HG03354 (cell line): ENCODE data around the gene RPRD2.

Source experiments
- ATAC-seq: cut with Tn5 transposase; IDR thresholded peaks from one replicate; pipeline ENCODE4 v1.9.1; 2021; ENCODE audit warnings: mild to moderate bottlenecking; ENCODE audit not compliant: unreplicated experiment, poor library complexity, severe bottlenecking

The RPRD2 gene

DNA sequence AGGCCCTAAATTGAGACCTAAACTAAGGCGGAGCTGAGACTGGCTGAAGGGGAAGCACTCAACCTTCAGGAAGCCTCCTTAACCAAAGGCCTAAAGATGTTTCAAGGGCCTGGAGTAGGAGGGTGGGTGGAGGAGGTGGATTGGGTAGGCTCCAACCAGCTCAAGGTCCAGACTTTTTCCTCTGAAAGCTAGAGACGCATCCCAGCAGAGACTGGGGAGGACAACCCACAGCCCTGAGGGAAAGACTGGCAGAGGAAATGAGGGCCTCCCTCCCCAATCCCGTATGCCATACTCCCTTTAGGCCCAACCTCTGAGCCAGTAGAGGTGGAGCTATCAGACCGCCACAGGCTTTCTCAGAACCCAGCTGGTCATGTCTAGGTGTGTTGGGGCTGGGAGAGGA, 145.0 kb downstream of the RPRD2 start:
- no peak for ATAC-seq

DNA sequence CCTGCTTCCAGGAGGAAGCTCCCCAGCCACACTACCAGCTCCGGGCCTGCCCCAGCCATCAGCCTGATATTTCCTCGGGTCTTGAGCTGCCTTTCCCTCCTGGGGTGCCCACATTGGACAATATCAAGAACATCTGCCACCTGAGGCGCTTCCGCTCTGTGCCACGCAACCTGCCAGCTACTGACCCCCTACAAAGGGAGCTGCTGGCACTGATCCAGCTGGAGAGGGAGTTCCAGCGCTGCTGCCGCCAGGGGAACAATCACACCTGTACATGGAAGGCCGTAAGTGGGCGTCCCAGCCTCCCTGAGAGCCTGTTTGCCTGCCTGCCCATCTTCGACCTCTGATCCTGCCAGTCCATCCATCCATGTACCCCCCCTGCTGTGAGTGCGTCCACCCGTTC, 147.6 kb downstream of the RPRD2 start:
- no peak for ATAC-seq

DNA sequence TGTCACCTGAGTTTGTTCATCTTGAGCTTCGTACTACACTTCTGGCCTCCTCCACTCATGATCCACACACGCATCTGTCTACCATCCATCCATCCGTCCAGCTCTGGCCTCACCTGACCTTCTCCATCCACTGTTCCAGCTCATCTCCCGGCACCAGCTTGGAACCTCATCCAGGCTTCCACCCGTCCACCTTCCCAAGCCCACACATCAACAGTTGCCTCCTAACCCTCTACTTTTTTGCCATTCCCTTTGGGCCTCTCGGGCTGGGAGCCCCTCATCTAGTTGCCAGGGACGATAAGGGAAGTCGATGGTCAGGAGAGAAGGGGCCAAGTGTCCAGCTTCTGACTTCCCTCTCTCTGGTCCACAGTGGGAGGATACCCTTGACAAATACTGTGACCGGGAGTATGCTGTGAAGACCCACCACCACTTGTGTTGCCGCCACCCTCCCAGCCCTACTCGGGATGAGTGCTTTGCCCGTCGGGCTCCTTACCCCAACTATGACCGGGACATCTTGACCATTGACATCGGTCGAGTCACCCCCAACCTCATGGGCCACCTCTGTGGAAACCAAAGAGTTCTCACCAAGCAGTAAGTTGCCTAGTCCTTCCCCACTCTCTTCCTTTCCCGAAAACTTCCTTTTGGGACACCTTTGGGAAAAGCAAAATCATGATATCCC, 148.2 kb downstream of the RPRD2 start:
- ATAC-seq = no peak

- no peak for ATAC-seq
Measured at GRCh38 chr1:150512846-150513245, 148.9 kb downstream of the RPRD2 start.

- ATAC-seq = no peak
Measured at GRCh38 chr1:150513351-150513791, 149.4 kb downstream of the RPRD2 start.

DNA sequence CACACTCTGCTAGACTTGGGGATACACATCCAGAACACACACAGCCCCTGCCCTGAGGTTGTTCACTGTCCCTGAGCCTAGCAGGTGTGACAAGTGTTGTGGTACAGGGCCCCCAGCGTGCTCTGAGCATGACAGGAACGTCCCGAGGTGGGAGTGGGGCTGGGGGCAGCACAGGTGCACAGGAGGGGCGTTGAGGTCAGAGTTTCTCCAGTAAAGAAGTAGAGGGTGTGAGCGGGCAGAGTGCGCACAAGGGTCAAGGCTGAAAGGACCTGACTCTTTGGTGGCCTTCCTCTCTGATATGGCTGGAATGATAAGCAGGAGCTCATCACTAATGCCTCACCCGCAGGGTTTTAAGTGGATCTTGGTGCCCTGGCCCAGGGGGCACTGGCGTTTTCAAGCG, 150.3 kb downstream of the RPRD2 start:
- ATAC-seq = no peak

DNA sequence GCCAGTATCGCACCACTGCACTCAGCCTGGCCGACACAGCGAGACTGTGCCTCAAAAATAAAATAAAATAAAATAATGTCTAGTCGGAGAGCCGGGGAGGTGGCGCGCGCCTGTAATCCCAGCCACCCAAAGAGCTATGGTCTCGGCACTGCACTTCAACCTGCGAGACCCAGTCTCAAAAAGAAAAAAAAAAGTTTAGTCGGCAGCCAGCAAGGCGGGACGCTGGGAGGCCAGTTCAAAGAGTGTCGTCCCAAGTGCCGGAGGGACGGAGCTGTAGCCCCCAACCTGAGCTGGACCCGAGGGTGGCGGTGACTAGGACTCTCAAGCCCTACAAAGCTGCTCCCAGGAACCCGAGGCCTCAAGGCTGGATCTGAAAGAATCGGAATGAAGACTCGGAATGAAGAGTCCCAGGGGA, 151.0 kb downstream of the RPRD2 start:
- no peak for ATAC-seq

DNA sequence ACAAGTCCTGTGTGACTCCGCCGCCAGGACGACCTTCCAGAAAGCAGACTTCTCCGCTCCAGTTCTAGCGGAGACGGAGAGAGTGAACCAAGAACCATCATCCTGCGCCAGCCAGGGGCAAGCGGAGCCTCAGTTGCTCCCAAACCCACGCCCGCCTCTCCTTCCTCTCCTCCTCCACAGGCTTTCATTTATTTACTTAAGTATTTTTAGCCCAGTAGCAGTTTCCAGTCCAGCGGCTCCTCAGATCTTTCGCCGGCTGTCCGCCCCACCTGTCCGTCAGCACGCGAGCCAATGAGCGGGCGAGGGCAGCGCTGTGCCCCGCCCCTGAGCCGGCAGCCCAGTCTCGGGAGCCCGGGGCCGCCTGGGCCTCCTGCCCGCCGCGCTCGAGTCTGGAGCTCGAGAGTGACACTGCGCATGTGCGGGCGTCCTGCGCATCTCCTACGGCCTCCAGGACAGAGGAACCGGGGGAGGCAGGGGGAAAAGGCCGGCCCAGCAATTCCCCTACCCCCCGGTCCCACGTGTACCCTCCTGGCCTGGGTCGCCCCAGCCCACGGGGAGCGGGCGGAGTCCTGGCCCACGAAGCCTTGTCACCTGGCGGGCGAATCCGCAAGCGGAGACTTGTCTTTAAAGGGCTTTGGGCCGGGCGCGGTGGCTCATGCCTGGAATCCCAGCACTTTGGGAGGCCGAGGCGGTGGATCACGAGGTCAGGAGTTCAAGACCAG, 151.5 kb downstream of the RPRD2 start, which contains the start of gene FALEC:
FALEC (plus strand) TSS at position 425 of the 722 bp plus-strand sequence.
- peak; percentile 95 for ATAC-seq

GRCh38 chr1:150516050-150516591, 152.2 kb downstream of the RPRD2 start:
- peak; percentile 5 for ATAC-seq

DNA sequence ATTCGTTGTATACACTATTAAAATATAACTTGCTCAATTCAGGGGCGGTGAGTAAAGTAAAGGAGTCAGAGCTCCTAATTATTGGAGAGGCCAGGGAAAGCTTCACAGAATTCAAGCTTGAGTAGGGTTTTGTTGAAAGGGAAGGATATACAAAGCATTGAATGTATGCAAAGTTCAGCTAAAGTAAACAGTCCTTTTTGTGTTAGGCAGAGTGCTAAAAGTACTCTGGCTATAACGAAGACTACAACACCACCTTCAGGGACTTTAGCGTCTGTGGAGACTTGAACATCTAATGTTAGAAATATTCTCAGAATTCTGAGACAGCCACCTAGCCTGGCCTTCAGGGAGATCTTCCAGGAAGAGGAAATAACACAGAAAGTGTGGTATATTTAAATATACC, 152.7 kb downstream of the RPRD2 start:
- no peak for ATAC-seq

DNA sequence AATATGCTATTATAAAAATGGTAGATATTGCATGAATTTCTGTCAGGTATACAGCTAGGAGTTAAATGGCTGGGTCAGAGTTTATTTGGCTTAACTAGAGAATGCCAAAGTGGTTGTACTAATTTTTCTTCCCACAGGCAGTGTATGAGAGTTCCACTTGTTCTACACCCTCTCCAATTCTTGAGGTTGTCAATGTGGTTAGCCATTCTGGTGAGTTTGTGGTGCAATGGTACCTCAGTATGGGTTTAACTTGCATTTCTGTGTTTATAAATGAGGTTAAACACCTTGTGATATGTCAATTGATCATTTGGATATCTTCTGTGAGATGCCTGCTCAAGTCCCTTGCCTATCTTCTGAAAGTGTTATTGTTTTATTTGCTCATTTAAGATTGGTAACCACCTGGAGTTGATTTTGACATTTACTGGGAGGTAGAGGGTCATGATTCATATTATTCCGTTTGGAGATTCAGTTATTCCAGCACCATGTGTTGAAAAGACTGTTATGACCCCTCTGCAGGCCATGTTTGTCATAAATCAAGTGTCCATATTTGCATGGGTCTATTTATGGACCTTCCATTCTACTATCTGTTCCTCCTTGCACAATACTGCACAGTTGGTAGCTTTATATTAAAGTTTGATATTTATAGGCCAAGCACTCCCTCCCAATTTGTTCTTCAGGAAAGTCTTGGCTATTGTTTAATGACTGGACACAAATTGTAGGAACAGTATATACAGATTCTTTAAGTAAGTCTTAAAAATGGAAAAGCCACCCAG, 157.4 kb downstream of the RPRD2 start:
- no peak for ATAC-seq

DNA sequence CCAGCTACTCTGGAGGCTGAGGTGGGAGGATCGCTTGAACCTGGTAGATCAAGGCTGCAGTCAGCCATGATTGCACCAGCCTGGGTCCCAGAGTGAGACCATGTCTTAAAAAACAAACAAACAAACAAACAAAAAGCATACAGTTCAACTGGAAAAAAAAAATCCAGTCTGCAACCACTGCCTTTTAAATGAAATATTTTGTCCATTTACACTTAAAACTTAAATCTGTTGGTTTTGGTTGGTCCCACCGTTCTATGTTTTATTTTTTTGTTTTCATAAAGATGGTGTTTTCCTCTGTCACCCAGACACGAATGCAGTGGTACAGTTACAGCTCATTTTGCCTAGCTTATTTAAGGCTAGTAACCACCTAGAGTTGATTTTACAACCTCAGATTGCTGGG, 161.4 kb downstream of the RPRD2 start:
- no peak for ATAC-seq
